ENCODE results near the gene PLEKHJ1.
"Not testable (repeated sequence)": the region's sequence is repeated elsewhere in the genome, so short reads cannot be mapped to it uniquely, and the experiment has no call there.

The PLEKHJ1 gene

GRCh38 chr19:2219726-2220125, 16.4 kb downstream of the PLEKHJ1 start:
- DNase-seq (ENCODE audit: low read depth) = no peak

- DNase-seq (ENCODE audit: low read depth) = no peak
These were observed 18.5 kb downstream of the PLEKHJ1 start for GRCh38 chr19:2217591-2217990.

GRCh38 chr19:2216361-2217225, 19.5 kb downstream of the PLEKHJ1 start:
- no peak for DNase-seq (ENCODE audit: low read depth)

- DNase-seq (ENCODE audit: low read depth) = no peak
These were observed 20.8 kb downstream of the PLEKHJ1 start for GRCh38 chr19:2215281-2215751.

- DNase-seq (ENCODE audit: low read depth) = no peak
These were observed 21.9 kb downstream of the PLEKHJ1 start for GRCh38 chr19:2214251-2214650.

GRCh38 chr19:2213799-2214198, 22.3 kb downstream of the PLEKHJ1 start:
- no peak for DNase-seq (ENCODE audit: low read depth)

GRCh38 chr19:2212861-2213711, 23.0 kb downstream of the PLEKHJ1 start:
- DNase-seq (ENCODE audit: low read depth) = no peak

- no peak for DNase-seq (ENCODE audit: low read depth)
These were observed 25.0 kb downstream of the PLEKHJ1 start for GRCh38 chr19:2210987-2211740.

- no peak for DNase-seq (ENCODE audit: low read depth)
These were observed 25.9 kb downstream of the PLEKHJ1 start for GRCh38 chr19:2210206-2210605.

GRCh38 chr19:2209408-2209807, 26.7 kb downstream of the PLEKHJ1 start:
- DNase-seq (ENCODE audit: low read depth) = no peak

- DNase-seq (ENCODE audit: low read depth) = no peak
These were observed 27.2 kb downstream of the PLEKHJ1 start for GRCh38 chr19:2208975-2209374.

- no peak for DNase-seq (ENCODE audit: low read depth)
These were observed 27.9 kb downstream of the PLEKHJ1 start for GRCh38 chr19:2207991-2208860.

- no peak for DNase-seq (ENCODE audit: low read depth)
These were observed 29.1 kb downstream of the PLEKHJ1 start for GRCh38 chr19:2207008-2207407.

- DNase-seq (ENCODE audit: low read depth) = no peak
These were observed 33.8 kb downstream of the PLEKHJ1 start for GRCh38 chr19:2202366-2202765.

- no peak for DNase-seq (ENCODE audit: low read depth)
These were observed 34.5 kb downstream of the PLEKHJ1 start for GRCh38 chr19:2201473-2202148.

GRCh38 chr19:2200624-2201294, 35.4 kb downstream of the PLEKHJ1 start:
- DNase-seq (ENCODE audit: low read depth) = not testable (repeated sequence)

- DNase-seq (ENCODE audit: low read depth) = no peak
These were observed 36.1 kb downstream of the PLEKHJ1 start for GRCh38 chr19:2199861-2200623.

- DNase-seq (ENCODE audit: low read depth) = no peak
These were observed 36.9 kb downstream of the PLEKHJ1 start for GRCh38 chr19:2199215-2199614.

- DNase-seq (ENCODE audit: low read depth) = no peak
These were observed 37.8 kb downstream of the PLEKHJ1 start for GRCh38 chr19:2198317-2198716.

All from stimulated activated CD8-positive, alpha-beta memory T cell treated with anti-CD3 and anti-CD28 coated beads, Interleukin-15, amount 100 ng/mL, for 24 hours (primary cell).